Measurements from ENCODE around the gene MZF1.

- TF ChIP-seq POLR2A (IDR thresholded peaks at IDR 0.05) (no peak), CTCF (IDR thresholded peaks at IDR 0.05 in 4 of 5, conservative IDR thresholded peaks at IDR 0.05 in 1 of 5) (no peak)
These were observed 22.6 kb downstream of the MZF1 start for GRCh38 chr19:58550362-58551122.

Data from gastrocnemius medialis (tissue), 4 donors.